ENCODE results near the gene ELOVL7. TPM values are rescaled to one million over a fixed set of nuclear protein-coding genes. Genes with fewer than 3 reads are reported as not detected.

Gene ELOVL7
- total RNA-seq, 1 donor from 2014 or later = 41.8 TPM

DNA sequence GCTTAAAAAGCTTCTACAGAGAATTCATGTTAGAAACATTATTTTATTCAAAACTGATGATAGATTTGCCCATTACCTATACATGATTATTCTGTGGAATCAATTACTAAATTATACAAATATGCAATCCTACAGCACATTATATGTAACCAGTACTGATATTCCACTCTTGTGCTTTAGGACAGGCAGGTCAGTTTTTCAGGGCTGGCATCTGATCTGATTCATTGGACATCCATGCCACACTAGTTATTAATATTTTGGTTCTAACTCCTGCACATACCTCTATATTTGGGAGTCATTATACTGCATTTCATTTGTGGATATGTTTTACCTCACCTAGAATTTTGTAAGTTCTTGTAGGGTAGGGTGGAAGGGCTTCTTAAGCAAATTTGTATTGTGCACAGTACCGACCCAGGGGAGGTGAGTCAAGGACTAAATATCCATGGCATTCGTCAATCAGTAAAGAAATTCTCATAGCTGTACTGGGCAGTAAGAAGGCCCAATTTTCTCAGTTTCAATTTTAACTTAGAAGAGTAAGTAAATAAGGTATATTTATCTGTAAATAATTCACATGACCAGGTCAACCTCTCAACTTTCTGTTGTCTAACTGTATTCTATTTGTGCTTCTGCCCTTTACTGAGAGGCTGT lies 33.5 kb downstream of the ELOVL7 start:
- TF ChIP-seq, protein P1, sequence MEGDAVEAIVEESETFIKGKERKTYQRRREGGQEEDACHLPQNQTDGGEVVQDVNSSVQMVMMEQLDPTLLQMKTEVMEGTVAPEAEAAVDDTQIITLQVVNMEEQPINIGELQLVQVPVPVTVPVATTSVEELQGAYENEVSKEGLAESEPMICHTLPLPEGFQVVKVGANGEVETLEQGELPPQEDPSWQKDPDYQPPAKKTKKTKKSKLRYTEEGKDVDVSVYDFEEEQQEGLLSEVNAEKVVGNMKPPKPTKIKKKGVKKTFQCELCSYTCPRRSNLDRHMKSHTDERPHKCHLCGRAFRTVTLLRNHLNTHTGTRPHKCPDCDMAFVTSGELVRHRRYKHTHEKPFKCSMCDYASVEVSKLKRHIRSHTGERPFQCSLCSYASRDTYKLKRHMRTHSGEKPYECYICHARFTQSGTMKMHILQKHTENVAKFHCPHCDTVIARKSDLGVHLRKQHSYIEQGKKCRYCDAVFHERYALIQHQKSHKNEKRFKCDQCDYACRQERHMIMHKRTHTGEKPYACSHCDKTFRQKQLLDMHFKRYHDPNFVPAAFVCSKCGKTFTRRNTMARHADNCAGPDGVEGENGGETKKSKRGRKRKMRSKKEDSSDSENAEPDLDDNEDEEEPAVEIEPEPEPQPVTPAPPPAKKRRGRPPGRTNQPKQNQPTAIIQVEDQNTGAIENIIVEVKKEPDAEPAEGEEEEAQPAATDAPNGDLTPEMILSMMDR (IDR thresholded peaks at IDR 0.05) = no peak
- H3K27ac ChIP-seq = no peak overlapping the region
- H3K36me3 ChIP-seq = no peaks in the 10 kb centered on the region
- intact Hi-C loops (cut with DNase I) = no loop called here
- no peaks in the 10 kb centered on the region for H3K27me3 ChIP-seq
- no peak for DNase-seq (ENCODE audit: low spot score in 2 of 2)
- H3K4me1 ChIP-seq = no peaks in the 10 kb centered on the region
- no peaks in the 10 kb centered on the region for H3K9me3 ChIP-seq
- no peak overlapping the region for H3K4me3 ChIP-seq

DNA sequence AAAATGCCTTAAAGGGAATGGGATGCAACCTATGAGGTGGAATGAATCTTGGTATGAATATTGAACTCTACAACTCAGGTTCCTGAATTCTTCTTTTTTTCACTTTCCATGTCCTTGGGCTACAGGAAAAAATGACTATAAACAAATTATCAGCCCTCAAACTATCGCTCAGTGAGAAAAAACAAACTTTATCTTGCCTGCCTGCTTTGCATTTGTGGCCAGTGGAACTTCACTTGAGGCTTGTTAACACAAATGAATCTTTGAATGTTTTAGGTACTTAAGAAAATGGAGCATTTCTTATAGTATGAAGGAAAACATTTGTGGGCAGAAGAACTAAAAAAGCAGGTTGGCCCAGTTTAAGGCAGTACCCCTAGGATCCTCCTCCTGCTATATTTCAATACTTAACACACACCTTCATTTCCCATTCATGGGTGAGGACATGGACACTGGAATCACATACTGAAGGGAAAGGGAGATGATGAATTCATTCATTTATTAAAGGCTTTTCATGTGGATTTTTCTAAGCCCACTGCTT lies 34.1 kb downstream of the ELOVL7 start:
- intact Hi-C loops (cut with DNase I) = no loop called here
- H3K36me3 ChIP-seq = no peaks in the 10 kb centered on the region
- no peaks in the 10 kb centered on the region for H3K4me1 ChIP-seq
- no peak for DNase-seq (ENCODE audit: low spot score in 2 of 2)
- H3K9me3 ChIP-seq = no peaks in the 10 kb centered on the region
- no peak overlapping the region for H3K4me3 ChIP-seq
- H3K27me3 ChIP-seq = no peaks in the 10 kb centered on the region
- H3K27ac ChIP-seq = no peak overlapping the region
- TF ChIP-seq, protein P1 (IDR thresholded peaks at IDR 0.05) = no peak

DNA sequence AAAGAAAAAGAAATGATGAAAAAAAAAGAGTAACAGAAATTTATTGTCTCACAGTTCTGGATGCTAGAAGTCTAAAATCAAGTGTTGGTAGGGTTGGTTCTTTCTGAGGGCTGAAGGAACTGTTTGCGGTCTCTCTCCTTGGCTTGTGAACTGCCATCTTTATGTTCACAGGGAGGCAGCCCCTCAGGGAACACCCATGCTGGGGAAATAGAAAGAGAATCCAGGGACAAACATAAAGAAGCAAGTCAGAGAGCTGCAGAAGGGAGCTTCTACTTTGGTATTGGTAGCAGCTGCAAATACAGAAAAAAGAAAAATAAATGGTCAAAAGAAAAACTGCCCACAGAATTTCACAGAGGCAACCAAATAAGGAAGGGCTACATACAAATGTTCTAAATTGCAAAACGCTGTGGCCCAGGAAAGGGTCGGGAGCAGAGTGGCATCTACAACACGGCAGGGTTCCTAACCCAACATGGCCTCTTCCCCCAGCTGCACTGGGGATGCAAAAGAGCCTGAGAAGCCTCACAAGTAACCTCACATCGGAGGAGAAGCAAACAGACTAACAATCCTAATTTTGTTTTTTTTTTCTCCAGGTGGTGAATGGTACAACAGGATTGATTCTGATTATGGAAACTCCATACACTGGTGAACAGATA lies 37.4 kb downstream of the ELOVL7 start:
- H3K27ac ChIP-seq = no peak overlapping the region
- TF ChIP-seq, protein P1 (IDR thresholded peaks at IDR 0.05) = no peak
- no peak overlapping the region for H3K4me3 ChIP-seq
- no peaks in the 10 kb centered on the region for H3K27me3 ChIP-seq
- H3K36me3 ChIP-seq = no peaks in the 10 kb centered on the region
- H3K4me1 ChIP-seq = no peaks in the 10 kb centered on the region
- intact Hi-C loops (cut with DNase I) = no loop called here
- no peak for DNase-seq (ENCODE audit: low spot score in 2 of 2)
- no peaks in the 10 kb centered on the region for H3K9me3 ChIP-seq

DNA sequence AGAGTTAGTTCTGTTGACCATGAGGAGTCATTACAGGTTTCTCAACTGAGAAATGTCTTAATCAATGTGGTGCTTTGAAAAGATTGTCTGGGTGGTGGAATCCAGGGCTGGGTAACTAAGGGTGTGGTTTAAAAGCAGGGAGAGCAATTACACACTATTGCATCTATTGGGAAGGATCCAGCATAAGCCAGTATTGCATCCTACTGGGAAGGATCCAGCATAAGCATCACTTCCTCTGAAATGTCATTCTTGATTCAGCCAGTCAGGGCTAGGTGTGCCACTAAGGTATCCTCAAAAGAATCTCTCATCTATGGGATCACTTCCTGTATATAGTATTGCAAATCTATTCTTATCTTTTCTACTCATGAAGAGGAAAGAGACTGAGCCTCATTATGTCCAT lies 38.6 kb downstream of the ELOVL7 start:
- no peak for DNase-seq (ENCODE audit: low spot score in 2 of 2)
- intact Hi-C loops (cut with DNase I) = no loop called here
- no peaks in the 10 kb centered on the region for H3K27me3 ChIP-seq
- H3K27ac ChIP-seq = no peak overlapping the region
- TF ChIP-seq, protein P1 (IDR thresholded peaks at IDR 0.05) = no peak
- no peaks in the 10 kb centered on the region for H3K4me1 ChIP-seq
- H3K36me3 ChIP-seq = no peaks in the 10 kb centered on the region
- H3K4me3 ChIP-seq = no peak overlapping the region
- no peaks in the 10 kb centered on the region for H3K9me3 ChIP-seq

DNA sequence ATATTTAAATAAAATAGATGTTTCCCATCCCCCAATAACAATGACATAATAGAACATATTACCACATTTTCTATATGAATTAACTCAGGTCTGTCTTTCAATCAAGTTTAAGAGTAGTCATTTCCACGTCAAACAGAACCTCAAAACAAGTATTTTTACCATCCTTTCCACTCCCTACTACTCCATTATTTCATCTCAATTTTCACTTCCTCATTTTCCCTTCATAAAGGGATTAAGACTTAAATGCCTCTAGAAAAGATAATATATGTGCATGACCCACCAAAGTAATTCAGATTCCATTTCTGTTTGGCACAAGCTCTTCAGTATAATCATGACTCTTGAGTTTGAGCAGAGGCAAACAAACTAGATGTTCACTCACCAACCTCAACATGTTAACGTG lies 40.4 kb downstream of the ELOVL7 start:
- TF ChIP-seq, protein P1 (IDR thresholded peaks at IDR 0.05) = no peak
- no peak for DNase-seq (ENCODE audit: low spot score in 2 of 2)
- no peaks in the 10 kb centered on the region for H3K36me3 ChIP-seq

More for the DNA sequence above, 40.4 kb downstream of the ELOVL7 start:
- intact Hi-C loops (cut with DNase I) = no loop called here
- Histone ChIP-seq H3K4me3 (no peak overlapping the region), H3K9me3 (no peaks in the 10 kb centered on the region), H3K27me3 (no peaks in the 10 kb centered on the region), H3K4me1 (no peaks in the 10 kb centered on the region), H3K27ac (no peak overlapping the region)

Measured in ascending aorta (tissue), 2 donors.